ENCODE data around the gene GPC6.

Gene GPC6

DNA sequence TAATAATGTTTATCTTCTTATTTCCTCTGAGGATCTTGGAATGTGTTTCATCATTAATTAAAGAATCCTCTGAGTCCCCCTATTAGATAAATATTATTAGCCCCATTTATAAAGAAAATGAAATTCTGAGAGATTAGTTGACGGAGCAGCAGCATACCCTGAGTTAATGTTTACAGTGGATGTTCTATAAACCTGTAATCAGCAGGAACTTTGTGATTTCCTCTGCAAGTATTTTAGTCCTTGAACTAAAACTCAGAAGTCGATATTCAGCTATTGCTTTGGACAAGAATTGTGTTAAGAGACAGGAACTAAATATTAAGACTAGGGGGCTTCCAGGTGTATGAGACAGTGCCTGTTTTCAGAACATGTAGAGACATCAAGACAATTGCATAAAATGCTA, 1009.5 kb downstream of the GPC6 start:
- no peak for DNase-seq

DNA sequence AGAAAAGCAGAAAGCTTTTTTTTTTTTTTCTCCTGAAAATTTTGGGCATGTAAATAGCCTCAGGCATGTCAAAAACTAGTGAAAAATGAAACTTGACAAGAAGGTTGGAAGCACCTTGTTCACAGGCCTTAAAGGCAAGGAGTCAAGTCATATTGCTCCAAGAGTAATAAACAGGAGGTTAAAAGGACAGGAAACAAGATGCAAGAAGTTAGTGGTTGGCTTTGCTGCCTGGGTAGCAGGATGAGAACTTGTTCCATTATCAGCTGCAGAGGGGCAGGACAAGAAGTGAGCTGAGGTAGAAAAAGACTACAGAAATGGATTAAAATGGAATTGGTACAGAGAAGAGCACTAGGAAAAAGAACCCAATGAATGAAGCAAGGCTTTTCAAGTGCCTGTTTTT, 1010.3 kb downstream of the GPC6 start:
- DNase-seq, result no peak

GRCh38 chr13:94239135-94239534, 1012.5 kb downstream of the GPC6 start:
- DNase-seq, result no peak

DNA sequence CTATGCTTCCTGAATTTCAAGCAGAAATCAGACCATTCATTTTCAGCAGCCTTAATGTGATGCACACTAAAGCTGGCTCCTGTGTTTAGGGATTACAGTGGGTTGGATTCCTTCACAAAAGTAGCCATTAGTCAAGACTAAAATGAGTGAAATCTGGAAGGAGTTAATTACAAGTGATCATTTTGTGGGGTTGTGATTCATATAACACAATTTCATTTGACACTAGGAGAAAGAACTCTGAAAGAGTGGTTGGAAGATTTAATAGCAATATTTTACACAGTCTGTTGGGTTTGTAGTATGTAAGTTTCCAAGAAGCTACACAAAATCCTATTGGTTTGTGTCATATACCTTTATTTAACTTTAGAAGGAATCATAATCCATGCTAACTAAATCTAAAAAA, 1015.9 kb downstream of the GPC6 start:
- DNase-seq, result no peak

GRCh38 chr13:94243551-94243950, 1016.9 kb downstream of the GPC6 start:
- DNase-seq, result no peak

GRCh38 chr13:94246495-94246894, 1019.9 kb downstream of the GPC6 start:
- no peak for DNase-seq

DNA sequence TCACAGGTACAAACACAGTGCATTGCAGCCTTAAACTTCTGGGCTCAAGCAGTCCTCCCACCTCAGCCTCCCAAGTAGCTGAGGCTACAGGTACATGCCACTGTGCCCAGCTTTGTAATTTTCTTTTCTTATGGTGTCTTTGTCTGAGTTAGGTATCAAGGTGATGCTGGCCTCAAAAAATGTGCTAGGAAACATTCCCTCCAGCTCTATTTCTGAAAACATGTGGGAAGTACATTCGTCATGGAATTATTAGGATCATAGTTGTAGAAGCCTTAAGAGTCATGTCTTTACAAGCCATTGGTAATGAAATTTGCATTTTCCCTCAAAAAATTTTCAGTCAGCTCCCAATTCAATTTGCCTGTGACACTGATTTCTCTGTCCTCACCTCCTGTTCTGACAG, 1021.3 kb downstream of the GPC6 start:
- DNase-seq, result no peak

GRCh38 chr13:94248454-94249228, 1022.0 kb downstream of the GPC6 start:
- DNase-seq, result no peak

DNA sequence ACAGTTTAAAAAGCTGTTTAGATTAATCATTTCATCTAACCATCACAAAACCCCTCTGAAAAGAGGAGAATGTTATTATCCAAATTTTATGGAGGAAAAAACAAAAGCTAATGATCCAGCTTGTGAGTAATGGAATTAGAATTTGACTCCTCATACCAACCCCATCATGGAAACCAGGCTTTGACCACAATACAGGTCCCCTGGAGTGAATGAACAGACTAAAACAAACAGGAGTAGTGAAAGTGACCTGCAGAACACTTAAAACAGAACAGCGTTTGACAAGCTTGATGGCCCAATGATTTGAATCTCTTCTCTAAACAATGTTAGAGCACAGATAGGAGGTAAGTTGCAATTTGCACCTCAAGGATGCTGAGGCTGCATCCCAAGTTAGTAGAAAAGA, 1022.9 kb downstream of the GPC6 start:
- DNase-seq, result no peak

DNA sequence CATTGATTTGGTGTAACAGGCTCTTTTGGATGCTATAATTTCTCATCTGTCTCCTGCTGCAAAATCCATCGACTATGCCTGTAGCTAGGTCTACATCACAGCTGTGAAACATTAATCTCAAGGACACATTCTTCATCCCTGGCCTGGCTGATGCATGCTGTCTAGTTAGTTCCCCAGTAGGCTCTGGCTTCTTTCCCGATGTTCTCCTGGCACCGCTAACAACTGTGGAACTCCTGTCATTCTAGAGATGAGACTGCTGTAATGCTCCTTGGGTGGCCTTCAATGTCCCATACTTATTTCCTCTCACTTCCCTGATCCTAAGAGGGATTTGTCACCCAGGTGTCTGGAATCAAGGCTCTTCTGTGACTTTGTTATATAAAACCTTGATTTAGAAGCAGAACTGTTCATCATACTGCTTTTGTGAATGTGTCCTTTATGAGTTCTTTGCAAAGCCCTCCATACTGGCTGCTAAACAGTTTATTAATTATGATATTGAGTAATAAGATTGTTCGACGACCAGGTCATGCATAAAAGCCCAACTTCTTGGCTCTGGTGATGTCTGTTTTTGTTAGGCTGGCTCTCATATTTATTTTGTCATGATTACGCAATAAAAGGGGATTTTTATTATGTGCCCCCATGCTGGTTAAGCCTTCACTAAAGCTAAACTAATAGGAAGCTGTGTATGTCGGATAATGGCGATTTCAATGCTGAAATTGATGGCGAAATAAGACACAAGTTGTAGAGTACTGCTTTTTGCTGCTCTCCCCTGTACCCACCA, 1025.4 kb downstream of the GPC6 start:
- DNase-seq, result no peak

GRCh38 chr13:94254737-94255136, 1028.1 kb downstream of the GPC6 start:
- DNase-seq, result no peak

DNA sequence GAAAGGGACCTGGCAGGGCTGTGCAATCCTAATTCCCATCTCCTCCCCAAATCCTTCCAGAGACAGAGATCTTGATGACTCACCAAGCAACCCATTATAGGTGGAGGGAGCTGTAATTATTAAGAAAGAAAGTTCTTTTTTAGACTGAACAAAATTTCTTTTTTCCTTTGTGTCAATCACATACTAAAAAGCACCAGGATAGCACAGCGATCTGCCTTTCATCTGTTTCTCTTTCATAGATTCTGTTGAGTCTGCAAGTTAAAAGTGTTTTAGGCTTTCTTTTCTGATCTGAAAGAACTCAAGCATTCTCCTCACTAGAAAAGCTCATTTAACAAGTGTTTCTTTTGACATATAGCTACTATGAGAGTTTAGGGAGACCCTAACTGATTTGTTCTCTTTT, 1030.1 kb downstream of the GPC6 start:
- no peak for DNase-seq

- no peak for DNase-seq
These were observed 1033.4 kb downstream of the GPC6 start for GRCh38 chr13:94259984-94260383.

- DNase-seq, result no peak
These were observed 1034.6 kb downstream of the GPC6 start for GRCh38 chr13:94261163-94261562.

DNA sequence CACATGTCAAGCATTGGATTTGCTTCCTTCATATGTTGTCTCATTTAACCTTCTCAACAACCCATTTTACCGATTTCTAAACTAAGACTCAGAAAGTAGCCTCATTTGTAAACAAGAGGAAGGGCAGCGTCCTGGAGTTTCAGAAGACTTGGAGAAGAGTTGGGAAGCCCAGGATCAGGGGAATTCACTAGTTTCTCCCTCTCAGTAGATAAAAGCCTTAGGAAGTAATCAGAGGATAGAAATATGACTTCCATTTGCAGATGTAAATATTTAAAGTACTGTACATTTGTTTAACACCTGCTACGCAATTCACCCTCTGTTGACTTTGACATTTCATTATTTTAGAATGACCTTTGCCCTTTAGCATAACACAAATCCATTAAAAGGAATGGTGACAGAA, 1036.4 kb downstream of the GPC6 start:
- DNase-seq, result no peak

GRCh38 chr13:94267581-94268366, 1041.2 kb downstream of the GPC6 start:
- DNase-seq, result no peak

- DNase-seq, result no peak
These were observed 1042.1 kb downstream of the GPC6 start for GRCh38 chr13:94268661-94269060.

- no peak for DNase-seq
These were observed 1043.0 kb downstream of the GPC6 start for GRCh38 chr13:94269557-94269956.

- DNase-seq, result no peak
These were observed 1043.9 kb downstream of the GPC6 start for GRCh38 chr13:94270556-94270955.

- DNase-seq, result no peak
These were observed 1045.4 kb downstream of the GPC6 start for GRCh38 chr13:94272038-94272437.

DNA sequence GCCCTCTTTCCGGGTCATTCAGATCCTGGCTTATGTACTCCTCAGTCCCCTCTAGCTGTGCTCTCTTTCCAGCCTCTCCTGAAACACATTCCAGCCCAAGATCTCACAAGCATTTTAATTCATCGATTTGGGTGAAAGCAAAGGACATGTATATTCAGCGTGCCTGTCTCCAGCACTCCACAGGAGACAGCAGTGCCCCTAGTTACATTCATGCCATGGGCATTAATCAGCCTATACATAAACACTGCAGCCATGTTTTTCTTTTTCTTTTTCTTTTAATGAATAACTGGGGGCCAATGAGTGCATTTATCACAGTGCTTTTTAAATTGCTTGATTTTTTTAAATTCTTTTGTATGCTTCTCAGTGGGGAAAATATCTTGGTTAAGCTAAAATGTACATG, 1053.7 kb downstream of the GPC6 start:
- no peak for DNase-seq

- DNase-seq, result no peak
These were observed 1054.2 kb downstream of the GPC6 start for GRCh38 chr13:94280845-94281244.

DNA sequence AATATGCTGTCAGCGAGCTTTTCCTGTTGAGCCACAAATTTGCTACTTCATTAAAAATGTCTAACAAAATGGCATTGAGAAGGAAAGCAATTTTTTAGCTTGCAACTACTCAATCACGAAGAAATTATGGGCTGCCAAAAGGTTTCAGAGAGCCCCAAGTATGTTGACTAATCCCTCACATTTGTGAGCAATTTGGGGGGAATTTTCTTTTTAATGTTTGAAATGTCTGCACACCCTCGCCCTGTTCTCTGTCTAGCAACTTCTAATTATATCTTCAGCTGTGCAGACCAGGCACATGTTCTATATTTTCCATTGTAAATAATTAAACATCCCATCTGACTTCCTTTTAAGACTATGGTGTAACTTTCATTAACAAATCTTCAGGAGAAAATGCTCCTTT, 1060.0 kb downstream of the GPC6 start:
- DNase-seq, result no peak
